Neural progenitor cell (in vitro differentiated cells): ENCODE data around the gene RHBDF1. TPM values are rescaled to one million over a fixed set of nuclear protein-coding genes. Genes with fewer than 3 reads are reported as not detected.
A peak's percentile ranks its signal among the peaks of the same experiment; 100 is the strongest.

Experiments
- DNase-seq: peaks from one replicate; pipeline ENCODE4 v3.0.0-alpha.2; 2016; ENCODE audit warnings: low spot score
- H2AFZ ChIP-seq: fragments of 200-600 bp; sonication (generic); replicated peaks from 2 replicates; pipeline ENCODE4 v1.6.1; 2016; ENCODE audit warnings: antibody characterized with exemption
- H3F3A ChIP-seq: fragments of 200-600 bp; sonication (generic); 2 replicates; pipeline ENCODE4 v1.6.1; 2016; ENCODE audit warnings: antibody characterized with exemption, low read depth
- H3K27ac ChIP-seq: fragments of 200-600 bp; sonication (generic); 2 replicates; pipeline ENCODE4 v1.5.1; 2016; ENCODE audit warnings: mild to moderate bottlenecking
- H3K27me3 ChIP-seq: fragments of 200-600 bp; sonication (generic); 2 replicates; pipeline ENCODE4 v1.6.1; 2016; ENCODE audit warnings: mild to moderate bottlenecking, moderate library complexity
- H3K36me3 ChIP-seq: fragments of 200-600 bp; sonication (generic); 2 replicates; pipeline ENCODE4 v1.5.1; 2016
- H3K4me1 ChIP-seq: fragments of 200-600 bp; sonication (generic); 2 replicates; pipeline ENCODE4 v1.6.1; 2016; ENCODE audit warnings: mixed run types
- H3K4me2 ChIP-seq: fragments of 200-600 bp; sonication (generic); 2 replicates; pipeline ENCODE4 v1.6.1; 2016
- H3K4me3 ChIP-seq: fragments of 200-600 bp; sonication (generic); 2 replicates; pipeline ENCODE4 v1.5.1; 2016
- H3K79me2 ChIP-seq: fragments of 200-600 bp; sonication (generic); 2 replicates; pipeline ENCODE4 v1.6.1; 2016; ENCODE audit warnings: low read depth
- H3K9ac ChIP-seq: fragments of 200-600 bp; sonication (generic); 2 replicates; pipeline ENCODE4 v1.6.1; 2016
- H3K9me3 ChIP-seq: fragments of 200-600 bp; sonication (generic); 2 replicates; pipeline ENCODE4 v1.5.1; 2016; ENCODE audit warnings: low read depth
- H4K20me1 ChIP-seq: fragments of 200-600 bp; sonication (generic); 2 replicates; pipeline ENCODE4 v1.6.1; 2016; ENCODE audit warnings: low read depth
- H3K27ac Mint-ChIP-seq: 3 replicates; pipeline ENCODE4 v1.8.0; 2021; ENCODE audit warnings: mixed read lengths
- H3K27me3 Mint-ChIP-seq: 2 replicates; pipeline ENCODE4 v1.8.0; 2022; ENCODE audit warnings: low read depth, mild to moderate bottlenecking, inconsistent platforms, moderate library complexity, mixed read lengths; ENCODE audit not compliant: insufficient read depth
- H3K36me3 Mint-ChIP-seq: 3 replicates; pipeline ENCODE4 v1.8.0; 2021; ENCODE audit warnings: mixed read lengths
- H3K4me1 Mint-ChIP-seq: 3 replicates; pipeline ENCODE4 v1.8.0; 2021; ENCODE audit warnings: mixed read lengths
- H3K4me3 Mint-ChIP-seq: 3 replicates; pipeline ENCODE4 v1.8.0; 2021; ENCODE audit warnings: mild to moderate bottlenecking, moderate library complexity, mixed read lengths
- H3K9me3 Mint-ChIP-seq: 3 replicates; pipeline ENCODE4 v1.8.0; 2020; ENCODE audit warnings: mixed read lengths
- CTCF ChIP-seq: fragments of 200-600 bp; sonication (generic); IDR thresholded peaks from 2 replicates; pipeline ENCODE4 v1.5.1; 2017; ENCODE audit warnings: antibody characterized with exemption, mild to moderate bottlenecking
- EZH2 ChIP-seq: fragments of 200-600 bp; sonication (generic); IDR thresholded peaks from 2 replicates; pipeline ENCODE4 v1.6.1; 2017; ENCODE audit warnings: antibody characterized with exemption, mild to moderate bottlenecking, moderate library complexity
- EZH2phosphoT487 ChIP-seq: fragments of 200-600 bp; sonication (generic); IDR thresholded peaks from 2 replicates; pipeline ENCODE4 v1.6.1; 2017; ENCODE audit warnings: antibody characterized with exemption
- total RNA-seq: library from RNA; depleted of rRNA; stranded (reverse); fragments of >200 nt; gene quantifications from 2 replicates; pipeline ENCODE4 v1.2.3, GENCODE V29; 2015; ENCODE audit warnings: low replicate concordance

The RHBDF1 gene
- total RNA-seq, 1 donor from 2014 or later: 11.0 TPM

DNA sequence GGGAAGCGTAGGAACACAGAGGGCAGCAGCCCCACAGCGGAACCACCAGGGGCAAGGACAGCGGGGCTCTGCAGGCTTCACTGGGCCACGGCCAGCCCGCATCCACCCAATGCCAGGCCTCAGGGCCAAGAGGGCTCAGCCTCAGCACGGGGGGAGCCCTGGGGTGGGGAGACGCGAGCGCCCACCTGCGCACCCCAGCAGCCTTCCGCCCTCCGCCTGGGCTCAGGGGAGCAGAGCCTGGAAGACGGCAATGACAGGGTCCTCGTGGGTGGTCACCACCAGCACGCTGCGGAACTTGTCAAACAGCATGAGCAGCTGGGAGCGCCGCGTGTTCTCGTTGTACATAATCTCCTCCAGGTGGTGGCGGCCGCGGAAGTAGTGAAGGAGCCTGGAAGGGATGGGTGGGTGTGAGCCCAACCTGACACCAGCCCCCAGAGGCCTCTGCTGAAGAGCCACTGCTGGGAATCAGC lies 14.1 kb upstream of the RHBDF1 start:
- Mint-ChIP-seq H3K27ac (no peak overlapping the region), H3K36me3 (peaks cover 15% of the 10 kb centered on the region), H3K27me3 (peaks cover 8% of the 10 kb centered on the region), H3K4me3 (no peak overlapping the region), H3K4me1 (peaks cover 5% of the 10 kb centered on the region), H3K9me3 (no peaks in the 10 kb centered on the region)
- no peak overlapping the region for H3K27ac ChIP-seq
- peaks cover 4% of the 10 kb centered on the region for H4K20me1 ChIP-seq
- DNase-seq: no peak
- no peaks in the 10 kb centered on the region for H3K9me3 ChIP-seq
- H3K27me3 ChIP-seq: no peaks in the 10 kb centered on the region
- no peaks in the 10 kb centered on the region for H3K79me2 ChIP-seq
- no peak overlapping the region for H3K4me2 ChIP-seq
- peaks cover 4% of the 10 kb centered on the region for H3F3A ChIP-seq
- H3K36me3 ChIP-seq: no peaks in the 10 kb centered on the region
- H3K4me3 ChIP-seq: no peak overlapping the region
- H3K4me1 ChIP-seq: no peaks in the 10 kb centered on the region
- H3K9ac ChIP-seq: no peak overlapping the region
- TF ChIP-seq CTCF (no peak), EZH2phosphoT487 (no peak), EZH2 (no peak)
- H2AFZ ChIP-seq: no peak overlapping the region

DNA sequence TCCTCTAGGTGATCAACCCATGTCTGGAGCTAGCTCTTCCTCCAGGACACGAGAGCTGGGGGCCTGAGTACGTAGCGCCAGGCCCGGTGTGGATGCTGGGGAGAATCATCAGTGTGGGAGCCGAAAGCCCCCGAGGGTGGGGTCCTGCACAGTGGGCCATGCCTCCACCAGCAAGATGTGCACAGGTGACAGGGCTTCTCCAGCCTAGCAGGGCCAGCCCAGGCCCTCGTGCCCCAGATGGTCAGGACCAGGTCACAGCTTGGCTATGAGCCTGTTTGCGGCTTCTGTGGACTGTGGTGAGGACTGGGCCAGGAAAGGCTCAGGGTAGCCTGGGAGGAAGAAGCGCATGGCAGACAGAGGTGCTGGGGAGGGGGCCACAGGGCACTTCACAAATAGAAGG lies 13.4 kb upstream of the RHBDF1 start:
- Histone ChIP-seq H3K9ac (no peak overlapping the region), H3K4me2 (no peak overlapping the region), H3K4me1 (no peaks in the 10 kb centered on the region), H3K27ac (no peak overlapping the region), H3F3A (no peaks in the 10 kb centered on the region), H3K36me3 (no peaks in the 10 kb centered on the region), H3K27me3 (no peaks in the 10 kb centered on the region), H3K9me3 (no peaks in the 10 kb centered on the region), H3K4me3 (no peak overlapping the region), H2AFZ (no peak overlapping the region), H3K79me2 (no peaks in the 10 kb centered on the region), H4K20me1 (peaks cover 4% of the 10 kb centered on the region)
- Mint-ChIP-seq H3K36me3 (peaks cover 15% of the 10 kb centered on the region), H3K27me3 (peaks cover 8% of the 10 kb centered on the region), H3K4me3 (peak overlapping the region; percentile 48), H3K9me3 (no peaks in the 10 kb centered on the region), H3K27ac (no peak overlapping the region), H3K4me1 (peaks cover 5% of the 10 kb centered on the region)
- TF ChIP-seq EZH2 (no peak), CTCF (no peak), EZH2phosphoT487 (no peak)
- DNase-seq: no peak

GRCh38 chr16:85407-85782 lies 13.0 kb upstream of the RHBDF1 start:
- H3K9me3 Mint-ChIP-seq: no peaks in the 10 kb centered on the region
- DNase-seq: no peak
- Histone ChIP-seq H3K27ac (no peak overlapping the region), H3K9me3 (no peaks in the 10 kb centered on the region), H3K27me3 (no peaks in the 10 kb centered on the region), H3K79me2 (no peaks in the 10 kb centered on the region), H3K4me1 (no peaks in the 10 kb centered on the region), H3K4me3 (no peak overlapping the region), H4K20me1 (peaks cover 4% of the 10 kb centered on the region), H2AFZ (no peak overlapping the region), H3K4me2 (no peak overlapping the region), H3F3A (no peaks in the 10 kb centered on the region), H3K36me3 (no peaks in the 10 kb centered on the region), H3K9ac (no peak overlapping the region)
- peaks cover 4% of the 10 kb centered on the region for H3K27me3 Mint-ChIP-seq
- H3K27ac Mint-ChIP-seq: no peak overlapping the region
- TF ChIP-seq EZH2: no peak
- no peak for TF ChIP-seq EZH2phosphoT487
- TF ChIP-seq CTCF: no peak
- H3K4me1 Mint-ChIP-seq: peaks cover 5% of the 10 kb centered on the region
- no peak overlapping the region for H3K4me3 Mint-ChIP-seq
- peaks cover 11% of the 10 kb centered on the region for H3K36me3 Mint-ChIP-seq
